Left lung (tissue), 10 donors: ENCODE measurements around the gene ERAS. TPM values are rescaled to one million over a fixed set of nuclear protein-coding genes. Genes with fewer than 3 reads are reported as not detected.
"Not testable (repeated sequence)": the region's sequence is repeated elsewhere in the genome, so short reads cannot be mapped to it uniquely, and the experiment has no call there.

ENCODE experiments used
- ATAC-seq: fragments of 200-7000 bp; cut with Tn5 transposase; one replicate; pipeline ENCODE4 v1.9.1; 2020; ENCODE audit warnings: moderate library complexity
- DNase-seq, 4 donors: peaks; one replicate each; pipeline ENCODE4 v3.0.0-alpha.2; 2013 to 2020
- H3K27ac ChIP-seq, 2 donors: fragments of 200-600 bp; sonication (generic) in 1 of 2; one replicate each; pipeline versions ENCODE4 v1.5.0 to v1.8.0; 2020 to 2021
- H3K27me3 ChIP-seq, 2 donors: fragments of 200-600 bp; sonication (generic) in 1 of 2; one replicate each; pipeline versions ENCODE4 v1.5.0 to v1.8.0; 2020 to 2021
- H3K36me3 ChIP-seq, 2 donors: fragments of 200-600 bp; sonication (generic) in 1 of 2; one replicate each; pipeline versions ENCODE4 v1.5.0 to v1.8.0; 2020 to 2021
- H3K4me1 ChIP-seq, 2 donors: fragments of 200-600 bp; one replicate each; pipeline ENCODE4 v1.8.0; 2021
- H3K4me3 ChIP-seq, 2 donors: fragments of 200-600 bp; sonication (generic) in 1 of 2; one replicate each; pipeline versions ENCODE4 v1.5.0 to v1.8.0; 2020 to 2021; ENCODE audit warnings: mild to moderate bottlenecking in 1 of 2
- H3K9me3 ChIP-seq, 2 donors: fragments of 200-600 bp; sonication (generic) in 1 of 2; one replicate each; pipeline versions ENCODE4 v1.5.0 to v1.8.0; 2020 to 2021
- CTCF ChIP-seq, 2 donors: fragments of 200-600 bp; sonication (generic) in 1 of 2; IDR thresholded peaks; one replicate each; pipeline versions ENCODE4 v1.5.0 to v1.8.0; 2021; ENCODE audit warnings: antibody characterized with exemption in 2 of 2
- intact Hi-C, 2 donors: fragments of 100-400 bp; cut with DNase I; formaldehyde crosslinking; loops; one replicate each; pipeline versions ENCODE4 v1.11.2 to v1.14.2; 2022
- polyA plus RNA-seq, 6 donors: library from polyadenylated mRNA; unstranded; fragments of 120-200 nt; gene quantifications; one replicate each; pipeline ENCODE4 v1.2.1, GENCODE V29; 2013; ENCODE audit not compliant: insufficient read length in 6 of 6
- total RNA-seq, 2 donors: library from RNA; stranded (reverse); fragmentation: NEBNext Ultra II Directional; extraction: Animal tissue kit (Norgen Biotek cat#: 25700); gene quantifications; one replicate each; pipeline ENCODE4 v1.2.1, GENCODE V29; 2021
- donor health status: DM: no; HTN: yes; CAD: no.
- donor health status: DM: no; HTN: no; CAD: no.

The ERAS gene
- total and polyA plus RNA-seq, 8 donors: 0.14 to 0.52 (median 0.26) TPM; not detected in 3

DNA sequence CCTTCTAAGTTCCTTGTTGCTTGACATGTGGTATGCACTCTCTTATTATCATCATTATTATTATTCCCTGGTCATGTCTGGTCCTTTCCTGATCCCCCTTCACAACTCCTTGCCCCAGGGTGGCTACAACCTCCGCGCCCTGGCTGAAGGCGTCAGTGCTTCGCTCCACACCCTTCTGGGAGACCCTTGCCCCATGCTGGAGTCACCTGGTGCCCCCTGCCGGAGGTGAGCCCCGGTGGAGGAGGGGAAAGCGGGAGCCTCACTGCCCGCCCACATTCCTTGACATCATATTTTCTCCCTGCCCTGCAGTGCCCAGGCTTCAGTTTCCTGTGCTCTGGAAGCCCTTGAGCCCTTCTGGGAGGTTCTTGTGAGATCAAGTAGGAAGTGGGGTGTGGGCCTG lies 11.0 kb upstream of the ERAS start:
- no peak for TF ChIP-seq CTCF (IDR thresholded peaks at IDR 0.05)
- Histone ChIP-seq H3K27ac (no peak overlapping the region), H3K4me3 (no peak overlapping the region), H3K27me3 (no peaks in the 10 kb centered on the region), H3K9me3 (no peaks in the 10 kb centered on the region), H3K4me1 (no peaks in the 10 kb centered on the region), H3K36me3 (peaks cover 0 to 65% of the 10 kb centered on the region in 2 donors)
- ATAC-seq (no peak), DNase-seq (no peak)
- intact Hi-C loops: no loop called here

DNA sequence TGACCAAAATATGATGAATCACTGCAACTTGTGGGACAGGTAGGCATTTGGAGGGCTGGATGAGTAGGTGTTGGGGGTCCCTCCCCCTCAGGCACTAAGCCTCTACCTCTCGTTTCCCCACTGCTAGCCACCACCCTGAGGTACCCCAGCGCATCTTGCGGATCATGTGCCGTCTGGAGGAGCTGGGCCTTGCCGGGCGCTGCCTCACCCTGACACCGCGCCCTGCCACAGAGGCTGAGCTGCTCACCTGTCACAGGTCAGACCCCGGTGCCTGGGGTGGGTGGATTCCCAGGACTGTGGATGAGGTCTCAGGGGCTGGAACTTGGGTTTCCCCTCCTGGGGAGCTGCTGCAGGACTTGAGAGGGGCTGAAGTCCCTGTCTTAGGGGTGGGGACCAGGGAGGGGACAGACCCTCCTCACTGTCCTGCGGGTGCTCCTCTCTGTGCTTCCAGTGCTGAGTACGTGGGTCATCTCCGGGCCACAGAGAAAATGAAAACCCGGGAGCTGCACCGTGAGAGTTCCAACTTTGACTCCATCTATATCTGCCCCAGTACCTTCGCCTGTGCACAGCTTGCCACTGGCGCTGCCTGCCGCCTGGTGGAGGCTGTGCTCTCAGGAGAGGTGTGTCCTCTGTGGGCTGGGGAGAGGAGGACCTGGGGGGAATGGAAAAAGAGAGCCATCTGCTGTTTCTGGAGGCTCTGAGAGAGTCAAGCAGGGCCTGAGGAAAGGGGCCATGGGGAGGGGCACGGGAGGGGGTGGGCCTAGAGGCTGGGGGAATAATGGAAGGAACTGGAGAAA lies 10.1 kb upstream of the ERAS start:
- DNase-seq (no peak), ATAC-seq (no peak)
- intact Hi-C loops: no loop called here
- H3K4me3 ChIP-seq: no peak overlapping the region
- no peaks in the 10 kb centered on the region for H3K9me3 ChIP-seq
- H3K27ac ChIP-seq: no peak overlapping the region
- no peak for TF ChIP-seq CTCF (IDR thresholded peaks at IDR 0.05)
- no peaks in the 10 kb centered on the region for H3K27me3 ChIP-seq
- H3K36me3 ChIP-seq: peaks cover 0 to 60% of the 10 kb centered on the region in 2 donors
- no peaks in the 10 kb centered on the region for H3K4me1 ChIP-seq

DNA sequence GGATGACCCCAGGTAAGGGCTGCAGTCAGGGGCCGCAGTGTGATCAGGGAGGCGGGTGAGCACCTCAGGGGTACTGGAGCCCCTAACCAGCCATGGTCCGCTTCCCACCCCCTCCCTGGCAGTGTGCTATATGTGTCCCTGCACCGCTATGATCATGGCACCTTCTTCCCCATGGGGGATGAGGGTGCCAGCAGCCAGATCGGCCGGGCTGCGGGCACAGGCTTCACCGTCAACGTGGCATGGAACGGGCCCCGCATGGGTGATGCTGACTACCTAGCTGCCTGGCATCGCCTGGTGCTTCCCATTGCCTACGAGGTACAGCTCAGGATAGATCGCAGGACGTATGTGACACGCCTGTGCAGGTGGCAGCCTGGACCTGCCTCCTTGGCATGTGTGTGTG lies 8.2 kb upstream of the ERAS start:
- Histone ChIP-seq H3K9me3 (no peaks in the 10 kb centered on the region), H3K27me3 (no peaks in the 10 kb centered on the region), H3K36me3 (peaks cover 0 to 70% of the 10 kb centered on the region in 2 donors), H3K4me3 (no peak overlapping the region), H3K27ac (no peak overlapping the region), H3K4me1 (no peaks in the 10 kb centered on the region)
- no peak for TF ChIP-seq CTCF (IDR thresholded peaks at IDR 0.05)
- DNase-seq: no peak
- no peak for ATAC-seq
- intact Hi-C loops: no loop called here

DNA sequence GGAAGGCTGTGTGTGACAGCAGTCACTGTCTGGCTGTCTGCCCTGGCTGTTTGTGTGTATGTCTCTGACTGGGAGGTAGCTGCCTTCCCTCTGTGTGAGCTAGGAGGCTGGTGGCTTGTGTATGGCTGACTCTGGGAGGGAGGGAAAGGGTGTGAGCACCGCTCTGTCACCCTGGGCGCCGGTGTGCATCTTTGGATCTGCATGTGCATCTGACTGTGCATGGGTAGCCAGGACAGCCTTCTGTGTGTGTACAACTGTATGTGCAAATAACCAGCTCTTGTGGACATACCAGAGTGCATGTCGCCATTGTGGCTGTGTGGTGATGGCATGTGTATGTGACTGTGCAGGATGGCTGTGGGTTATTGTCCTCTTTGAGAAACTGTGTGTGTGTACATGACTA lies 7.4 kb upstream of the ERAS start:
- no peak overlapping the region for H3K4me3 ChIP-seq
- ATAC-seq: no peak
- H3K27me3 ChIP-seq: no peaks in the 10 kb centered on the region
- intact Hi-C loops: no loop called here
- H3K9me3 ChIP-seq: no peaks in the 10 kb centered on the region
- no peak overlapping the region for H3K27ac ChIP-seq
- DNase-seq: no peak
- H3K36me3 ChIP-seq: peaks cover 0 to 78% of the 10 kb centered on the region in 2 donors
- H3K4me1 ChIP-seq: no peaks in the 10 kb centered on the region
- no peak for TF ChIP-seq CTCF (IDR thresholded peaks at IDR 0.05)

DNA sequence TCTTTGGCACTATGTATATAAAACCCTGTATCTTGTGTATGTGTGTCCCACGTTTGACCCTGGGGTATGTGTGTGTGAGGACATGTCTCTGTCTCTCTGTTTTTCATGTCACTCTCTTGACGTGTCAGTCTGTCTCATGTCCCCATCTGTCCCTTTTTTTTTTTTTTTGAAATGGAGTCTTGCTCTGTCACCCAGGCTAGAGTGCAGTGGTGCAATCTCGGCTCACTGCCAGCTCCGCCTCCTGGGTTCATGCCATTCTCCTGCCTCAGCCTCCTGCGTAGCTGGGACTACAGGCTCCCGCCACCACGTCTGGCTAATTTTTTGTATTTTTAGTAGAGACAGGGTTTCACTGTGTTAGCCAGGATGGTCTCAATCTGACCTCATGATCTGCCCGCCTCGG lies 6.9 kb upstream of the ERAS start:
- DNase-seq, intact Hi-C loops, H3K9me3 ChIP-seq, ATAC-seq, H3K27me3 ChIP-seq, H3K4me3 ChIP-seq, H3K4me1 ChIP-seq, H3K27ac ChIP-seq: not testable (repeated sequence)
- peaks cover 0 to 81% of the 10 kb centered on the region in 2 donors for H3K36me3 ChIP-seq

DNA sequence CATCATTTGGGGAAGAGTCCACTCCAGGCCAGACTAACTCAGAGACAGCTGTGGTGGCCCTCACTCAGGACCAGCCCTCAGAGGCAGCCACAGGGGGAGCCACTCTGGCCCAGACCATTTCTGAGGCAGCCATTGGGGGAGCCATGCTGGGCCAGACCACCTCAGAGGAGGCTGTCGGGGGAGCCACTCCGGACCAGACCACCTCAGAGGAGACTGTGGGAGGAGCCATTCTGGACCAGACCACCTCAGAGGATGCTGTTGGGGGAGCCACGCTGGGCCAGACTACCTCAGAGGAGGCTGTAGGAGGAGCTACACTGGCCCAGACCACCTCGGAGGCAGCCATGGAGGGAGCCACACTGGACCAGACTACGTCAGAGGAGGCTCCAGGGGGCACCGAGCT lies 3.3 kb upstream of the ERAS start:
- Histone ChIP-seq H3K4me1 (no peaks in the 10 kb centered on the region), H3K36me3 (peaks cover 0 to 54% of the 10 kb centered on the region in 2 donors), H3K27ac (no peak overlapping the region), H3K9me3 (no peaks in the 10 kb centered on the region), H3K4me3 (no peak overlapping the region), H3K27me3 (peaks cover 0 to 20% of the 10 kb centered on the region in 2 donors)
- DNase-seq: no peak
- TF ChIP-seq CTCF (IDR thresholded peaks at IDR 0.05): no peak
- no peak for ATAC-seq
- intact Hi-C loops: no loop called here
